H9 (cell line): Measurements from ENCODE around the gene CSNK1A1. TPM values are rescaled to one million over a fixed set of nuclear protein-coding genes. Genes with fewer than 3 reads are reported as not detected.

ENCODE experiments used
- DNase-seq: peaks from one replicate; pipeline ENCODE4 v3.0.0-alpha.2; 2017
- H2AFZ ChIP-seq: one replicate; pipeline ENCODE4 v1.6.1; 2013; ENCODE audit warnings: mild to moderate bottlenecking, low read length, control low read depth, moderate library complexity
- H2AK5ac ChIP-seq: 2 replicates; pipeline ENCODE4 v1.6.1; 2013; ENCODE audit warnings: low read length, control low read depth, mixed read lengths; ENCODE audit not compliant: insufficient read length
- H2BK120ac ChIP-seq: one replicate; pipeline ENCODE4 v1.6.1; 2013; ENCODE audit warnings: low read depth, mild to moderate bottlenecking, low read length, control low read depth, inconsistent platforms; ENCODE audit not compliant: poor library complexity, severe bottlenecking
- H2BK12ac ChIP-seq: 2 replicates; pipeline ENCODE4 v1.6.1; 2013; ENCODE audit warnings: low read length, control low read depth, mixed read lengths, low read depth; ENCODE audit not compliant: insufficient read length
- H2BK15ac ChIP-seq: 2 replicates; pipeline ENCODE4 v1.6.1; 2013; ENCODE audit warnings: low read depth, low read length, control low read depth
- H2BK20ac ChIP-seq: one replicate; pipeline ENCODE4 v1.6.1; 2013; ENCODE audit warnings: low read depth, mild to moderate bottlenecking, low read length, control low read depth, inconsistent platforms; ENCODE audit not compliant: poor library complexity, severe bottlenecking
- H2BK5ac ChIP-seq: 2 replicates; pipeline ENCODE4 v1.6.1; 2013; ENCODE audit warnings: low read length, control low read depth, mixed read lengths; ENCODE audit not compliant: insufficient read length
- H3K14ac ChIP-seq: 2 replicates; pipeline ENCODE4 v1.6.1; 2013; ENCODE audit warnings: low read length, control low read depth; ENCODE audit not compliant: insufficient read depth
- H3K18ac ChIP-seq: 2 replicates; pipeline ENCODE4 v1.6.1; 2013; ENCODE audit warnings: low read depth, mild to moderate bottlenecking, mixed read lengths, low read length, control low read depth; ENCODE audit not compliant: insufficient read length
- H3K23ac ChIP-seq: 2 replicates; pipeline ENCODE4 v1.6.1; 2013; ENCODE audit warnings: low read length, control low read depth, mixed read lengths, low read depth; ENCODE audit not compliant: insufficient read length
- H3K23me2 ChIP-seq: 2 replicates; pipeline ENCODE4 v1.6.1; 2013; ENCODE audit warnings: low read depth, mild to moderate bottlenecking, mixed read lengths, low read length, control low read depth; ENCODE audit not compliant: insufficient read length, poor library complexity, severe bottlenecking
- H3K27ac ChIP-seq: 2 replicates; pipeline ENCODE4 v1.5.1; 2013; ENCODE audit warnings: low read length, control low read depth, mixed read lengths, low read depth; ENCODE audit not compliant: insufficient read length
- H3K27me3 ChIP-seq: 2 replicates; pipeline ENCODE4 v1.6.1; 2013; ENCODE audit warnings: low read length, control low read depth, inconsistent platforms; ENCODE audit not compliant: insufficient read depth
- H3K4ac ChIP-seq: 2 replicates; pipeline ENCODE4 v1.6.1; 2013; ENCODE audit warnings: low read depth, mild to moderate bottlenecking, control low read depth, inconsistent platforms, low read length, moderate library complexity
- H3K4me1 ChIP-seq: 2 replicates; pipeline ENCODE4 v1.6.1; 2013; ENCODE audit warnings: low read length, control low read depth, inconsistent platforms; ENCODE audit not compliant: insufficient read depth
- H3K4me2 ChIP-seq: 2 replicates; pipeline ENCODE4 v1.6.1; 2013; ENCODE audit warnings: low read length, control low read depth, mixed read lengths; ENCODE audit not compliant: insufficient read length, insufficient read depth
- H3K56ac ChIP-seq: 2 replicates; pipeline ENCODE4 v1.6.1; 2013; ENCODE audit warnings: low read depth, mild to moderate bottlenecking, mixed read lengths, low read length, control low read depth; ENCODE audit not compliant: insufficient read length
- H3K79me1 ChIP-seq: 2 replicates; pipeline ENCODE4 v1.6.1; 2013; ENCODE audit warnings: low read depth, mild to moderate bottlenecking, moderate library complexity, low read length, control low read depth, inconsistent platforms; ENCODE audit not compliant: insufficient read depth, poor library complexity, severe bottlenecking
- H3K79me2 ChIP-seq: 2 replicates; pipeline ENCODE4 v1.6.1; 2013; ENCODE audit warnings: low read length, control low read depth, inconsistent platforms; ENCODE audit not compliant: insufficient read depth
- H3K9ac ChIP-seq: 2 replicates; pipeline ENCODE4 v1.6.1; 2013; ENCODE audit warnings: low read length, control low read depth, mixed read lengths; ENCODE audit not compliant: insufficient read length; ENCODE audit errors: extremely low read depth
- H3K9me3 ChIP-seq: one replicate; pipeline ENCODE4 v1.6.1; 2013; ENCODE audit warnings: low read depth, low read length, inconsistent platforms; ENCODE audit not compliant: control insufficient read depth
- H3T11ph ChIP-seq: one replicate; pipeline ENCODE4 v1.6.1; 2013; ENCODE audit warnings: mild to moderate bottlenecking, low read length, control low read depth, inconsistent platforms
- H4K20me1 ChIP-seq: one replicate; pipeline ENCODE4 v1.6.1; 2013; ENCODE audit not compliant: control insufficient read depth, insufficient read length, insufficient read depth
- H4K5ac ChIP-seq: 2 replicates; pipeline ENCODE4 v1.6.1; 2013; ENCODE audit warnings: low read depth, mild to moderate bottlenecking, mixed read lengths, low read length, control low read depth; ENCODE audit not compliant: insufficient read length
- H4K8ac ChIP-seq: replicated peaks from 2 replicates; pipeline ENCODE4 v1.6.1; 2013; ENCODE audit warnings: low read length, control low read depth, mixed read lengths, low read depth; ENCODE audit not compliant: insufficient read length
- H4K91ac ChIP-seq: 2 replicates; pipeline ENCODE4 v1.6.1; 2013; ENCODE audit warnings: low read depth, mild to moderate bottlenecking, moderate library complexity, mixed read lengths, low read length, control low read depth; ENCODE audit not compliant: insufficient read length
- H3K27ac Mint-ChIP-seq, 3 experiments: 2 replicates in 2 of 3; 3 replicates in 1 of 3; pipeline ENCODE4 v1.8.0; 2020 to 2021; ENCODE audit warnings: mixed read lengths in 3 of 3, mild to moderate bottlenecking in 1 of 3, moderate library complexity in 1 of 3
- H3K27me3 Mint-ChIP-seq: 2 replicates; pipeline ENCODE4 v1.8.0; 2021; ENCODE audit warnings: low read depth, mild to moderate bottlenecking, moderate library complexity, mixed read lengths
- H3K36me3 Mint-ChIP-seq, 3 experiments: 2 replicates in 2 of 3; 3 replicates in 1 of 3; pipeline ENCODE4 v1.8.0; 2020 to 2021; ENCODE audit warnings: low read depth in 3 of 3, mixed read lengths in 3 of 3; ENCODE audit not compliant: insufficient read depth in 1 of 3
- H3K4me1 Mint-ChIP-seq, 2 experiments: 2 replicates each; pipeline ENCODE4 v1.8.0; 2020; ENCODE audit warnings: mixed read lengths in 2 of 2
- H3K4me3 Mint-ChIP-seq, 2 experiments: 2 replicates in 1 of 2; 3 replicates in 1 of 2; pipeline ENCODE4 v1.8.0; 2020 to 2021; ENCODE audit warnings: mild to moderate bottlenecking in 2 of 2, mixed read lengths in 2 of 2, moderate library complexity in 1 of 2
- H3K9me3 Mint-ChIP-seq, 2 experiments: 2 replicates in 1 of 2; 3 replicates in 1 of 2; pipeline ENCODE4 v1.8.0; 2020; ENCODE audit warnings: mild to moderate bottlenecking in 2 of 2, mixed read lengths in 2 of 2, moderate library complexity in 1 of 2
- WGBS: extraction: QIAGEN DNeasy Blood & Tissue Kit; methylation state at CpG from one replicate; pipeline ENCODE4 v1.1.7; 2013; ENCODE audit warnings: missing lambda C conversion rate, low lambda C conversion rate, mixed read lengths; ENCODE audit not compliant: insufficient read length; ENCODE audit errors: extremely low coverage; 5-methylcytosine and 5-hydroxymethylcytosine counted together
- total RNA-seq: library from RNA; stranded (reverse); gene quantifications from 2 replicates; pipeline ENCODE4 v1.2.1, GENCODE V29; 2021
- TF ChIP-seq, protein P1 (sequence below): fragments of 200-600 bp; sonication (generic); conservative IDR thresholded peaks from 3 replicates; pipeline ENCODE4 v1.8.0; 2021; ENCODE audit warnings: antibody characterized with exemption, mild to moderate bottlenecking

Gene CSNK1A1
- total RNA-seq, 1 experiment from 2014 or later = 310 TPM

- no CpG with 5 or more reads among the region's 6 CpGs for WGBS
- H3K4ac ChIP-seq = no peak overlapping the region
- no peak overlapping the region for H3K23ac ChIP-seq
- TF ChIP-seq, protein P1, sequence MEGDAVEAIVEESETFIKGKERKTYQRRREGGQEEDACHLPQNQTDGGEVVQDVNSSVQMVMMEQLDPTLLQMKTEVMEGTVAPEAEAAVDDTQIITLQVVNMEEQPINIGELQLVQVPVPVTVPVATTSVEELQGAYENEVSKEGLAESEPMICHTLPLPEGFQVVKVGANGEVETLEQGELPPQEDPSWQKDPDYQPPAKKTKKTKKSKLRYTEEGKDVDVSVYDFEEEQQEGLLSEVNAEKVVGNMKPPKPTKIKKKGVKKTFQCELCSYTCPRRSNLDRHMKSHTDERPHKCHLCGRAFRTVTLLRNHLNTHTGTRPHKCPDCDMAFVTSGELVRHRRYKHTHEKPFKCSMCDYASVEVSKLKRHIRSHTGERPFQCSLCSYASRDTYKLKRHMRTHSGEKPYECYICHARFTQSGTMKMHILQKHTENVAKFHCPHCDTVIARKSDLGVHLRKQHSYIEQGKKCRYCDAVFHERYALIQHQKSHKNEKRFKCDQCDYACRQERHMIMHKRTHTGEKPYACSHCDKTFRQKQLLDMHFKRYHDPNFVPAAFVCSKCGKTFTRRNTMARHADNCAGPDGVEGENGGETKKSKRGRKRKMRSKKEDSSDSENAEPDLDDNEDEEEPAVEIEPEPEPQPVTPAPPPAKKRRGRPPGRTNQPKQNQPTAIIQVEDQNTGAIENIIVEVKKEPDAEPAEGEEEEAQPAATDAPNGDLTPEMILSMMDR = no peak
- no peak overlapping the region for H3K27ac ChIP-seq
- no peak overlapping the region for H3K14ac ChIP-seq
- H2AK5ac ChIP-seq = no peak overlapping the region
- no peak overlapping the region for H3K9ac ChIP-seq
- Mint-ChIP-seq H3K36me3 (peaks cover 59 to 80% (median 76%) of the 10 kb centered on the region in 3 experiments), H3K27ac (peak overlapping the region in 2 of 3 experiments; percentile 86 to 91; a peak in 3 of 7 replicates), H3K27me3 (no peaks in the 10 kb centered on the region), H3K4me1 (peaks cover 43 to 55% of the 10 kb centered on the region in 2 experiments), H3K4me3 (no peak overlapping the region), H3K9me3 (peaks cover 0 to 2% of the 10 kb centered on the region in 2 experiments; a peak in 2 of 5 replicates)
- DNase-seq = no peak
- peaks cover 3% of the 10 kb centered on the region for H3K79me1 ChIP-seq
- H2AFZ ChIP-seq = no peak overlapping the region
- H3K27me3 ChIP-seq = no peaks in the 10 kb centered on the region
- H3K79me2 ChIP-seq = peaks cover 87% of the 10 kb centered on the region
- H2BK5ac ChIP-seq = no peak overlapping the region
- H3K9me3 ChIP-seq = no peaks in the 10 kb centered on the region
- H3K4me2 ChIP-seq = no peak overlapping the region
- no peak overlapping the region for H3T11ph ChIP-seq
- H3K18ac ChIP-seq = no peak overlapping the region
- H3K4me1 ChIP-seq = no peaks in the 10 kb centered on the region; the same call in 1 of the 2 replicates
- H2BK120ac ChIP-seq = no peak overlapping the region
- H4K5ac ChIP-seq = no peak overlapping the region
- peaks cover 11% of the 10 kb centered on the region for H3K23me2 ChIP-seq
- H2BK12ac ChIP-seq = no peak overlapping the region
- H4K8ac ChIP-seq = no peak overlapping the region
- no peak overlapping the region for H4K91ac ChIP-seq
- H4K20me1 ChIP-seq = no peaks in the 10 kb centered on the region
- H3K56ac ChIP-seq = no peak overlapping the region
- no peak overlapping the region for H2BK15ac ChIP-seq
- no peak overlapping the region for H2BK20ac ChIP-seq
Observed at GRCh38 chr5:149545327-149545726, 5.9 kb downstream of the CSNK1A1 start.
